SKM-1 treated with dmso at 0.1 percent for 144 hours (cell line): ENCODE results near the gene RELN.

ENCODE experiments used
- DNase-seq: peaks from one replicate; lab custom pipeline; 2025; ENCODE audit not compliant: unreplicated experiment; lab: John Stamatoyannopoulos, UW

Gene RELN

GRCh38 chr7:103690242-103690974, 299.1 kb downstream of the RELN start:
- DNase-seq, result no peak

GRCh38 chr7:103689255-103689654, 300.2 kb downstream of the RELN start:
- DNase-seq, result no peak

GRCh38 chr7:103687951-103688350, 301.5 kb downstream of the RELN start:
- DNase-seq, result no peak

- no peak for DNase-seq
Observed at GRCh38 chr7:103687272-103687671, 302.2 kb downstream of the RELN start.

- DNase-seq, result no peak
Observed at GRCh38 chr7:103686763-103687162, 302.7 kb downstream of the RELN start.

GRCh38 chr7:103686064-103686463, 303.4 kb downstream of the RELN start:
- no peak for DNase-seq

GRCh38 chr7:103685646-103686045, 303.8 kb downstream of the RELN start:
- DNase-seq, result no peak

GRCh38 chr7:103683348-103683747, 306.1 kb downstream of the RELN start:
- no peak for DNase-seq

- no peak for DNase-seq
Observed at GRCh38 chr7:103680161-103681144, 309.0 kb downstream of the RELN start.

GRCh38 chr7:103679151-103680132, 310.0 kb downstream of the RELN start:
- DNase-seq, result no peak

GRCh38 chr7:103668279-103668941, 321.0 kb downstream of the RELN start:
- DNase-seq, result no peak

- no peak for DNase-seq
Observed at GRCh38 chr7:103666326-103666725, 323.1 kb downstream of the RELN start.

- no peak for DNase-seq
Observed at GRCh38 chr7:103664577-103664976, 324.9 kb downstream of the RELN start.

- DNase-seq, result no peak
Observed at GRCh38 chr7:103660455-103661371, 328.7 kb downstream of the RELN start.

GRCh38 chr7:103658055-103659005, 331.1 kb downstream of the RELN start:
- no peak for DNase-seq

GRCh38 chr7:103657474-103657894, 332.0 kb downstream of the RELN start:
- no peak for DNase-seq

GRCh38 chr7:103656221-103656620, 333.2 kb downstream of the RELN start:
- no peak for DNase-seq
